ENCODE results near the gene POLR2E.

The POLR2E gene

DNA sequence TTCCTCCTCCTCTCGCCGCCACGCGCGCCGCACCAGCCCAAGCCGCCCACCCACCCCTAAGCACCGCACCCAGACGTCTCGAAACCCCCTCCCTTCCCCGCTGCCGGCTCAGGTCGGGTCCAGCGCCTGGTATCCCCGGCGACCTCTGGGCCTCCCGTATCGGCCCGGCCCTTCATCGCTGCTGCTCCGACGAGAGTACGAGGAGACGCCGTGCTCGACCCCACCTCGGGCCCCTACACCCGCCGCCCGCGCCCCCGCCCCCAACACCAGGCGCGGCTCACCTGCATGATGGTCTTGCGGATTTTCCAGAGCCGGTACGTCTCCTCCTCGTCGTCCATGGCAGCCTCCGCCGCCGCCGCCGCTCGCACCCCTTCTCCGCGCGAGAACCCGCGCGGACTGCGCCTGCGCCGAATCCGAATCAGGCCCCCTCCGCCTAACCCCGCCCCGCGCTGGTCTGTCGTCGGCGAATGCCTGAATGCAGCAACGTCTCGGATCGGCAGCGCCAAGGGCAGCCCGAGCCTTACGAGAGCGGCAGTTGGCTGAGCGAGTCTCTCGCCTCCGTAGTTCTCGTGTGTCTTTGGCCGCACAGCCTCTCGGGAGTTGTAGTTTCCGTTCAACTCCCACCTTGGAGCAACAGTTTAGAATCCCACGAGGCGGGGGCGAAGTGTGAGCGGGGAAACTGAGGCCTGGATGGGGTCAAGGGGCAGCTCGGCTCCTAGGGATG, at the start of gene POLR2E:
TSS of gene POLR2E (minus strand) at position 398 of the 724 bp plus-strand sequence. CDS start at position 338, 60 bp downstream.
- Mint-ChIP-seq H3K27ac (peak within 1 kb of the TSS; percentile 95), H3K4me1 (peaks cover 48% of the 10 kb centered on the region), H3K36me3 (peaks cover 2% of the 10 kb centered on the region), H3K4me3 (peak within 1 kb of the TSS; percentile 92), H3K27me3 (no peaks in the 10 kb centered on the region), H3K9me3 (no peaks in the 10 kb centered on the region)

DNA sequence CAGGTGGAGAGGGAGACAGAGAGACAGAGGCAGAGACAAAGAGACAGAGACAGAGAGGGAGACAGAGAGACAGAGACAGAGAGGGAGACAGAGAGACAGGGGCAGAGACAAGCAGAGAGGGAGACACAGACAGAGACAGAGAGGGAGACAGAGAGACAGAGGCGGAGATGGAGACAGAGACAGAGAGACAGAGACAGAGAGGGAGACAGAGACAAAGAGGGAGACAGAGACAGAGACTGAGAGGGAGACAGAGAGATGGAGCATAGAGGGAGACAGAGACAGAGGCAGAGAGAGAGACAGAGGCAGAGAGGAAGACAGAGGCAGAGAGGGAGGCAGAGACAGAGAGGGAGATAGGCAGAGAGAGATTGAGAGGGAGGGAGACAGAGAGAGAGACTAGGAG, 49.6 kb upstream of the POLR2E start:
- Mint-ChIP-seq H3K27ac (peak overlapping the region; percentile 63), H3K36me3 (peaks cover 8% of the 10 kb centered on the region), H3K9me3 (no peaks in the 10 kb centered on the region), H3K27me3 (no peaks in the 10 kb centered on the region), H3K4me1 (peaks cover 5% of the 10 kb centered on the region), H3K4me3 (no peak overlapping the region)

DNA sequence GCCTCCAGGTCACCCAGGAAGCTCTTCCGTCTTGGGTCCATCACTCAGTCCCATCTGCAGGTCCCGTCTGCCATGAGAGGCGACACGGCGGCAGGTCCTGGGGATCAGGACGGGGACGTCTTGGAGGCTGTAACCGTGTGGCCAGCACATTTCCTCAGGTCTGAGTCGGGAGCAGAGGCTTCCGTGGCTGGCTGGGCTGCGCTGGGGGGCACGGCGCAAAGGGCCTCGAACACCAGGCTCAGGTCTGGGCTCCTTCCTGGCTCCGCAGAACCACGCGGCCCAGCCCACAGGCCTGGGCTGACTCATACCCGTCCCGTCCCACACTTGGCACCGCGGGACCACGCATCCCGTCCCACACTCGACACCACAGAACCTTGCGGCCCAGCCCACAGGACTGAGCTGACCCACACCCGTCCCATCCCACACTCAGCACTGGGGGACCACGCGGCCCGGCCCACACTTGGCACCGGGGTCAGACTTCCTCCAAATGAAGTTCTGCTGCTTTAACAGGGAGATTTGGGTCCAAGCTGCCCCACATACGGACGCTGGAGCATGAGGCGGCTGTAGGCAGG, 48.7 kb upstream of the POLR2E start:
- no peak overlapping the region for H3K27ac Mint-ChIP-seq
- H3K4me1 Mint-ChIP-seq: peaks cover 5% of the 10 kb centered on the region
- no peaks in the 10 kb centered on the region for H3K27me3 Mint-ChIP-seq
- H3K4me3 Mint-ChIP-seq: no peak overlapping the region
- H3K9me3 Mint-ChIP-seq: no peaks in the 10 kb centered on the region
- H3K36me3 Mint-ChIP-seq: peaks cover 9% of the 10 kb centered on the region

DNA sequence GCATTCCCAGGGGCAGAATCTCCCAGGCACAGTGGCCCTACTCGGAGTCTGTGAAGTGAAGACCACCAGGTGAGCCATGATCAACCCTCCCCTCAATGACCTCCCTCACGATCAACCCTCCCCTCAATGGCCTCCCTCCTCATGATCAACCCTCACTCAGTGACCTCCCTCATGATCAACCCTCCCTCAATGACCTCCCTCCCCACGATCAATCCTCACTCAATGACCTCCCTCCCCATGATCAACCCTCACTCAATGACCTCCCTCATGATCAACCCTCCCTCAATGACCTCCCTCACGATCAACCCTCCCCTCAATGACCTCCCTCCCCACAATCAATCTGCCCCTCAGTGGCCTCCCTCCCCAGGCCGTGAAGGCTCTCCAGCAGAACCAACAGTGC, 46.8 kb upstream of the POLR2E start:
- no peak overlapping the region for H3K4me3 Mint-ChIP-seq
- H3K27ac Mint-ChIP-seq: no peak overlapping the region
- peaks cover 5% of the 10 kb centered on the region for H3K4me1 Mint-ChIP-seq
- H3K9me3 Mint-ChIP-seq: no peaks in the 10 kb centered on the region
- peaks cover 9% of the 10 kb centered on the region for H3K36me3 Mint-ChIP-seq
- H3K27me3 Mint-ChIP-seq: no peaks in the 10 kb centered on the region

DNA sequence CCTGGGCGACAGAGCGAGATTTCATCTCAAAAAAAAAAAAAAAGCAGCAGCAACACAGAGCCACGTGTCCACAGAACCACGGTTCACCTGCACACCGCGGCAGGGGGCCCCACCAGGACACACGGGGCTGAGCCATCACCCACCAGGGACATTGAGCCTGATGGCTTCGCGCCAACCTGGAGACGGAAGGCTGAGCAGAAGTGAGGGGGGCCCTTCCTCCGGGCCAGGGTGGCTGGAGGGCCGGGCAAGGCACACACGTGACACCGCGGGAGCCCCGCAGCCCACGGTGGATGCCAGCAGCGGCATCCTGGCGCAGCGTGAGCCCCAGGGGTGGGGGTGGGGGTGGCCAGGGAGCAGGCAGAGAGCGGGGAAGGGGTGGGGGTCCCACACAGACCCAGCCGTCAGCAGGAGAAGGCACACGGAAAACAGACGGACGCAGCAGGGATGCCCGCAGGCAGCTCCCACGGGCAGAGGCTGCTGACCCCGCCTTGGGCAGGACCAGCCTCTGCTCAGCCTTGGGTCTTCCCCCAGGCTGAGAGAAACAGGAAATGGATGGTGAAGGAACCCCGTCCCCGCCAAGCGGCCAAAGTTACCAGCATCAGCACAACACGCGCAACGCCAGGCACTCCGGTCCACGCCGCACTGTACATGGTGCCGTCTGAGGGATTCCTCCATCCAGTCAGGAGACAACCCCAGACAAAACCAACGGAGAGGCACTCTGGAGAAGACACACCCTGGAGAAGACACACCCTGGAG, 45.3 kb upstream of the POLR2E start:
- no peak overlapping the region for H3K4me3 Mint-ChIP-seq
- peaks cover 13% of the 10 kb centered on the region for H3K4me1 Mint-ChIP-seq
- H3K27me3 Mint-ChIP-seq: no peaks in the 10 kb centered on the region
- H3K27ac Mint-ChIP-seq: no peak overlapping the region
- H3K9me3 Mint-ChIP-seq: no peaks in the 10 kb centered on the region
- H3K36me3 Mint-ChIP-seq: peaks cover 9% of the 10 kb centered on the region

DNA sequence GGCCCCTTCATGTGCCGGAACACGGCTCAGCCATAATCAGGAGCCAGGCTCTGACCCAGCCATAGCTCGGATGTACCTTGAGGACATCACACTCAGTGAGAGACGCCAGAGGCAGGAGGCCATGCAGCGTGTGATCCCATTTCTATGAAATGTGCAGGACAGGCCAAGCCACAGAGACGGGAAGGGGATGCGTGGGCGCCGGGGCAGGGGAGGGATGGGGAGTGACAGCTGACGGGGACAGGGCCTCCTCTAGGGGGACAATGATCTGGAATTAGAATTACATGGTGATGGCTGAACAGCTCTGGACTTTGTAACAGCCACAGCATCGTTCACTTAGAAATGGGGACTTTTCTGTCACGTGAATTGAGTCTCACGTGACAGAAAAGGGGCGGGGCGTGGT, 44.0 kb upstream of the POLR2E start:
- Mint-ChIP-seq H3K36me3 (peaks cover 3% of the 10 kb centered on the region), H3K4me1 (peaks cover 16% of the 10 kb centered on the region), H3K4me3 (no peak overlapping the region), H3K27me3 (no peaks in the 10 kb centered on the region), H3K27ac (no peak overlapping the region), H3K9me3 (no peaks in the 10 kb centered on the region)

DNA sequence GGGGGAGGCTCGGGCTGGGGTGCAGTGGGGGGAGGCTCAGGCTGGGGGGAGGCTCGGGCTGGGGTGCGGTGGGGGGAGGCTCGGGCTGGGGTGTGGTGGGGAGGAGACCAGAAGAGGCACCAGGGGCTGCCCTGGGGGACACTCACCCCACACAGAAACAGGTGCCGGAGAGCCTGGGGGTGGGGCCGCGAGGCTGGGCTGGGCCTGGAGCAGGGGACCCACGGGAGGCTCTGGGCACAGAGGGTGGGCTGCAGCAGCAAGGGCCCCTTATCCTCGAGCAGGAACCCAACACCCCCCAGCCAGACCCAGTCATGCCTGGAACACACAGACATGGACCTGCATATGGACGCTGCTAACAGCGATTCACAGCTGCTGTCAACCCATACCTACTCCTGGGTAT, 42.9 kb upstream of the POLR2E start:
- Mint-ChIP-seq H3K36me3 (peaks cover 3% of the 10 kb centered on the region), H3K4me1 (peaks cover 22% of the 10 kb centered on the region), H3K27ac (peak overlapping the region; percentile 35), H3K27me3 (no peaks in the 10 kb centered on the region), H3K4me3 (no peak overlapping the region), H3K9me3 (no peaks in the 10 kb centered on the region)

DNA sequence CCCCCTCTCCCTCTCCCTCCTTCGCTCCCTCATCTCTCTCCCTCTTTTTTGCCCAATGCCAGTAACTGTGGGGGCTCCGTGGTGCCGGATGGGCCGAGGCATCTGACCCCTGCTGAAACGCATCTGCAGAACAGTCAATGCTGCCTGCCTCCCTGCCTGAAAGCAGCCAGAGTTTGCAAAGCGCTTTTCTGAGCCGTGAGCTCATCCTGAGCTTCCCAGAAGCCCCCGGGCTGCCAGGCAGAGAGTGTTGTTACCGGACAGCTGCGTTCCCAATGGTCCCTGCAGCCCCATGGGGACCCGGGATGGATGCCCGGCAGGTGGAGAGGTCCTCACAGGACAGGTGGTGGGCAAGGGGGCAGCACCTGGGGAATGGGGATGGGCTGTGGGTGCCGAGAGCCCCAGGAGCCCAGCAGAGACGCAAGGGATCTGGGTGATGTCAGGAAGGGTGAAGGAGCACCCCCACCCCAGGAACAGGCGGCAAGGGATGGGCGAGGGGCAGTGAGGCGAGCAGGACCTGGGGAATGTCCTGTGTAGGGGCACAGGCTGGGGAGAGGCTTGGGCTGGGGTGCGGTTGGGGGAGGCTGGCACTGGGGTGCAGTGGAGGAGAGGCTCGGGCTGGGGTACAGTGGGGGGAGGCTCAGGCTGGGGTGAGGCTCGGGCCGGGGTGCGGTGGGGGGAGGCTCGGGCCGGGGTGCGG, 41.6 kb upstream of the POLR2E start:
- no peak overlapping the region for H3K4me3 Mint-ChIP-seq
- H3K27me3 Mint-ChIP-seq: no peaks in the 10 kb centered on the region
- peaks cover 3% of the 10 kb centered on the region for H3K36me3 Mint-ChIP-seq

DNA sequence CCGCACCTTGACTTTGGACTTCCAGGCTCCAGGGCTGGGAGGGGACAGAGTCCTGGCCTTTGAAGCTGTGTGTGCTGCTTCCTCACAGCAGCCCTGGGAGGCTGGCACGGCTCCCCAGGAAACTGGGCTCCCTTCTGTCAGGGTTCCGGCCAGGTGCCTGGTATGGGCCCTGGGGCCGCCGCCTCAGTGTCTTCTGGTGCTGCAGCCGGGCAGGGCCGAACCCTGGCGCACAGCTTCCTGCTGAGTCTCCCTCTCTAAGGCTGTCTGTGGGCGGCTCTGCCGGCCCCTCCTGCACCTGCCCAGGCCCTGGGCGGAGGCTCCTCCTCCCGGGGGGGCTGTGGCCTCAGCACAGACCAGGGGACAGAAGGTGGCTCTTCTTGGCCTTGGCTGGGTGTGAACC, 41.0 kb upstream of the POLR2E start:
- Mint-ChIP-seq H3K27me3 (no peaks in the 10 kb centered on the region), H3K4me3 (no peak overlapping the region), H3K36me3 (peaks cover 3% of the 10 kb centered on the region), H3K9me3 (no peaks in the 10 kb centered on the region), H3K4me1 (peaks cover 22% of the 10 kb centered on the region), H3K27ac (peak overlapping the region; percentile 70)

More for the DNA sequence above, 41.6 kb upstream of the POLR2E start:
- Mint-ChIP-seq H3K27ac (peak overlapping the region; percentile 70), H3K4me1 (peaks cover 22% of the 10 kb centered on the region), H3K9me3 (no peaks in the 10 kb centered on the region)

DNA sequence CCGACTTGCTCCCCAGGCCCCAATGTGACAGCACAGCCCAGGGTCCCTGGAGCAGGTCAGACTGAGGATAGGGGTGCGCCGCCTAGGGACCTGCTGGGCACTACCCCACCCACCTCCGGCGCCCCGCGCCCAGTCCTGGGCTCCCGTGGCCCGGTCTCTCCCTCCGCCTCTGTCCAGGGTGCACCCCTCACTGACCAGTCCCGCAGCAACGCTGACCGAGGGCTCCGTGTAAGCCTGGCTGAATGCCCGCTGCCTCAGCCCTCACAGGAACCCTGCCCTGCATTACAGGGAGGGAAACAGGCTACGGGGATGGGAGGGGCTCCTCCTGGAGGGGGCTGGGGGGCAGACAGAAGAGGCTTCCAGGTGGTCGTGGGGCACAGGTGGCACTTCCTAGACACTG, 40.3 kb upstream of the POLR2E start:
- Mint-ChIP-seq H3K27ac (no peak overlapping the region), H3K36me3 (peaks cover 3% of the 10 kb centered on the region), H3K27me3 (no peaks in the 10 kb centered on the region), H3K4me3 (no peak overlapping the region), H3K9me3 (no peaks in the 10 kb centered on the region), H3K4me1 (peaks cover 24% of the 10 kb centered on the region)

DNA sequence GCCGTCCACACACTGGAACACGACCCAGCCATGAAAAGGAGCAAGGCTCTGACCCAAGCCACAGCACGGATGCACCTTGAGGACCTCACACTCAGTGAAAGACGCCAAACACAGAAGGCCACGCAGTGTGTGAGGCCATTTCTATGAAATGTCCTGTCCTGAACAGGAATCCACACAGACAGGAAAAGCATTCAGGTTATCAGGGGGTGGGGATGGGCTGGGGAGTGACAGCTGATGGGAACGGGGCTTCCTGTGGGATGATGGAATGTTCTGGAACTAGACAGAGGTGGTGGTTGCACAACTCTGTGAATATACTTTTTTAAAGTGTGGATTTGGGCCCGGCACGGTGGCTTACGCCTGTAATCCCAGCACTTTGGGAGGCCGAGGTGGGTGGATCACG, 39.3 kb upstream of the POLR2E start:
- H3K36me3 Mint-ChIP-seq: no peaks in the 10 kb centered on the region
- H3K4me1 Mint-ChIP-seq: peaks cover 31% of the 10 kb centered on the region
- H3K9me3 Mint-ChIP-seq: no peaks in the 10 kb centered on the region
- no peaks in the 10 kb centered on the region for H3K27me3 Mint-ChIP-seq
- H3K4me3 Mint-ChIP-seq: no peak overlapping the region
- H3K27ac Mint-ChIP-seq: peak overlapping the region; percentile 30

DNA sequence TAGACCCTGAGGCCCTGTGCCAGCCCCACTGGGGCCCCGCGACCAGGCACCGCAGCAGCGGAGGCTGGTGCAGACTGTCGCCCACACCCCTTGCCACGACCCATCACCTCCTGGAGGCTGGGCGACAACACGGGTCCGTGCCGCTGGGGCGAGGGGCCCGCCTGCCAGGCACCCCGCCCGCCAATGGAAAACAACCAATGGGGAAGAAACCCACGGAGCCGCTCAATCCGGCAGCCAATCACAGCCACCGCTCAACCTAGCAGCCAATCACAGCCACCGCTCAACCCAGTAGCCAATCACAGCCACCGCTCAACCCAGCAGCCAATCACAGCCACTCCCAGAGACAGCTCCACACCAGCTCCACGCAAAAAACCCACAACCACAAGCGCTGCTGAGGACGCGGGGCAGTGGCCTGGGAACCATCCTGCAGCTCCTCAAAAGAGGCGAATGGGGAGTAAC, 38.3 kb upstream of the POLR2E start:
- H3K4me3 Mint-ChIP-seq: peak overlapping the region; percentile 47
- no peaks in the 10 kb centered on the region for H3K27me3 Mint-ChIP-seq
- H3K27ac Mint-ChIP-seq: peak overlapping the region; percentile 88
- H3K9me3 Mint-ChIP-seq: no peaks in the 10 kb centered on the region
- H3K36me3 Mint-ChIP-seq: no peaks in the 10 kb centered on the region
- peaks cover 31% of the 10 kb centered on the region for H3K4me1 Mint-ChIP-seq

DNA sequence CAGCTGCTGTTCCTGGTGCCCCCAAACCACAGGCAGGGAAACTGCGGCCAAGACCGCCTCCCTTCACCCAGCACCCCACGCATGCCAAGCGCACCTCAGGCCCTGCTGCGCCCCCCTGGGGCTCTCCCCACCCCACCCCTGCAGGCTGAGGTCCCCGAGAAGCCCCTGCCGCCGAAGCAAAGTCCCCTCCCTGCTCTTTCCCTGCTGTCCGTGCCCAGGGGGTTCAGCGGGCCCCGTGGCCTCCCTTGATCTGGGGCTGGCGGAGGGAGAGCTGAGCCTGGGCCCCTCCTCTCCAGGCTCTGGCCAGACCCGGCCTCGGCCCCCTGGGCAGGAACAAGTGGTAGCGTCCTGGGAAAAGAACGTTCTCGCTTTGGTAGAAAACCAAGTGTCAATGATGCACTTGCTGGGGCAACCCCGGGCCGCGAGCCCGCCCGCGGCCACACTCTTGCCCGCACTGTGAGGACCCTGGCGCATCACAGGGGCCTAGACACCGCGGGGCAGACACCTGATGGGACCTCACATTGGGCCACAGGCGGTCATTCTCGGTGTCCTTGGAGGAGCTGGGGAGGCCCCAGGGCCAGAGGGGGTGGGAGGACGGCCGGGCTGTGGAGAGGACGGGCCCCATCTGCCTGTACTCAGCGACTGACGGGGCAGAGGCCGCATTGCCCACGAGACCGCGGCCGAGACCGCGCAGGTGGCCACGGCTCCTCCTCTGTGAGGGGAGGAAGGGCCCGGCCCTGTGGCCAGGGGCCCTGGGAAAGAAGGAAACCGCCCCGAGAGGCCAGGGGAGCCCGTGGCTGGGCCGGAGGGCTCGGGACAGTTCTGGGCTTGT, 37.6 kb upstream of the POLR2E start:
- peak overlapping the region; percentile 89 for H3K4me3 Mint-ChIP-seq
- H3K27me3 Mint-ChIP-seq: no peaks in the 10 kb centered on the region
- no peaks in the 10 kb centered on the region for H3K9me3 Mint-ChIP-seq
- H3K27ac Mint-ChIP-seq: peak overlapping the region; percentile 88
- peaks cover 1% of the 10 kb centered on the region for H3K36me3 Mint-ChIP-seq
- peaks cover 33% of the 10 kb centered on the region for H3K4me1 Mint-ChIP-seq

DNA sequence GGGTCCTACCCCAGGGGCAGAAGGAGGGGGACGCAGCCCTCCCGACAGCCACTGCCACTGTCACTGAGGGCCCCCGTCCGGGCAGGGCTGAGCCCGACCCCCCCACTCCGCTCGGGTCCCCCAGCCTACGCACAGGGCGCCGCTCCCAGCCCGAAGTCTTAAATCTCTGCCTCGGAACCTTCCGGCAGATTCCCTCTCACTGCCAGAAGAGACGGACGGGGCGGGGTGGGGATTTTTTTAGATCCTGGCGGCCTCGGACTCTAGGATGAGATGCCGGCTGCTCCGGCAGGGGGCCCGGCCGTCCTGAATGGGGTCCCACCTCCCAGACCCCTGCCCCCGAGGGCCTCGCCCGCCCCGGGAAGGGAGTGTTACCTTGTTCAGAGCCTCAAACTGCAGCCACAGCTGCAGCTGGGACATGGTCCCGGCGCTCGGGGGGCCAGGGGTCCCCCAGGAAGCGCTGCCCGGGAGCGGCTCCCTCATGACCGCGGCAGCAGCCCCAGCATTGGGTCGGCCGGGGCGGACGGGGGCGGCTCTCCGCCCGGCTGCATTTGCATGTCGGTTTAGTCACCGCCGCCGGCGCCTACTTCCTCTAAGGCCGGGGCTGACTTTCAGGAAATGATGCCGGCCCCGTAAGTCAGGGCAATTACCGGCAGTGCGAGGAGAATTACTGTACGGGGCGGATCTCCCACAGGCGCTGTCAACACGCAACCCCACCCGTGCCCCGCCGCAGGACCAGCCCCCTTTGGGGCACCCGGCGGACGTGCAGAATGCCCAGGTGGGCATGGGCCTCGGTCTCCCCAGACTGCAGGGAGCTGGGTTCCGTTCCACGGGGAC, 36.8 kb upstream of the POLR2E start:
- Mint-ChIP-seq H3K27ac (peak overlapping the region; percentile 91), H3K9me3 (no peaks in the 10 kb centered on the region), H3K27me3 (no peaks in the 10 kb centered on the region), H3K36me3 (peaks cover 1% of the 10 kb centered on the region), H3K4me3 (peak overlapping the region; percentile 89), H3K4me1 (peaks cover 36% of the 10 kb centered on the region)
